SK-N-MC (cell line): Measurements from ENCODE around the gene CACNA2D2.

Experiments used
- EZH2 ChIP-seq: fragments of 200-600 bp; sonication (generic); IDR thresholded peaks from one replicate; pipeline ENCODE4 v1.6.1; 2017; ENCODE audit warnings: antibody characterized with exemption
- FOXP2 ChIP-seq: optimal IDR thresholded peaks from 2 replicates; pipeline ENCODE3; 2011; ENCODE audit warnings: mild to moderate bottlenecking, moderate library complexity; ENCODE audit not compliant: insufficient read depth; ENCODE audit errors: extremely low read length, control extremely low read depth
- POLR2AphosphoS5 ChIP-seq: IDR thresholded peaks from 2 replicates; pipeline ENCODE4 v1.6.1; 2012; ENCODE audit warnings: mild to moderate bottlenecking, low read depth, low read length, borderline replicate concordance

DNA sequence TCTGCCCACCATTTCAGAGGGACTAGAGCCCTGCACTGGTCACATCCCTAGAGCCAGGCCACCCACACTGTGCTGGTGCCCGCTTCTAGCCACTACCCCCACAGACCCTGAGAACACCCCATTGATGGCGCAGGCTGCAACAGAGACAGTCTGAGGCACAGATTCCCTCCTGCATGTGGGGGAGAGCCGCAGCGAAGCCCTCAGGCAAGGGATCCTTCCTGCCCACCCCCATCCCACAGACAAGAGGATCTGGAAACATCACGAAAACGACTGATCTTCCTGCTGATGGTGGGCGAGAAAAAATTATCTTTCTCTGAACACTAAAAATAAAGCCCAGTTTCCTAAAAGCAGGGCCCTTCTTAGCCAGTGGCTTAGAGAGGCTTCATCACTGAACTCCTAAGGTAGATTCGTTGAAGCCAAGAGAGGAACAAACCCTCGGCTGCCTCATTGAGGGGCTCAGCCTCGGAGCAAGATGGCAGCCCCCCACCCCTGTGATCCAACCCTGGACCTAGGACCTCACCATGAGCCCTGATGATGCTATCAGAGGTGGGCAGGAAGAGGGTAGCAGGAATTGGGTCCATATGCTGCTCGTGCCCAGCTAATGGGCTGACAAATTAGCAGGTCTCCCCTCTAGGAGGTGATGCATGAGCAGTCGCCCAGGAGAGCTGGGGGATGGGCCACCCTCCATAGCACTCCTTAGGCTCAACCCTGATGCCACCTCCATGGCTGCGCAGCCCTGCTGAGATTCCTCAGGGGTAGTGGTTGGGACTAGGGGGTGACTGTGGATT lies 54.5 kb downstream of the CACNA2D2 start:
- TF ChIP-seq POLR2AphosphoS5 (no peak), EZH2 (no peak), FOXP2 (no peak)
